NCI-H2029 treated with DMSO at 0.1 percent for 48 hours (cell line): Measurements from ENCODE around the gene KLHL12.
A peak's percentile ranks its signal among the peaks of the same experiment; 100 is the strongest.
"Not testable (repeated sequence)": the region's sequence is repeated elsewhere in the genome, so short reads cannot be mapped to it uniquely, and the experiment has no call there.

Experiments
- DNase-seq: peaks from one replicate; lab custom pipeline; 2025; lab: John Stamatoyannopoulos, UW

KLHL12 gene

DNA sequence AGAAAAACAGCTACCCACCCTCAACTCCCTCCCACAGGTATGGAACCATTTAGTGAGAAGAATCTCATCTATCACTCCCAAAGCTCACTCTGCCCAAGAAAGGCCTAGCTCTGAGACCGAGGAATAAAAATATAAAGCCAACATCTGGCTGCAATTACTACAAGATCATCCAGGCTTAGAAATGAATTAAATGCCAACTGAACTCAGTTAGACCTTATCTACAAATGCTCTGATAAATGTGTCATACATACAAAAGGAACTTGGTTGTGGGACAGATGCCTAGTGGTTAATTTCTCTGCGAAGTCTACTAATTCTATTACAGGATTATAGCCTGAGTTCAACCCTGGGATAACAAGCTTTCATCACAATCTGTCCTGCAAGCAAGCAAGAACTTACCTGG lies 24.4 kb upstream of the KLHL12 start:
- DNase-seq, result no peak

DNA sequence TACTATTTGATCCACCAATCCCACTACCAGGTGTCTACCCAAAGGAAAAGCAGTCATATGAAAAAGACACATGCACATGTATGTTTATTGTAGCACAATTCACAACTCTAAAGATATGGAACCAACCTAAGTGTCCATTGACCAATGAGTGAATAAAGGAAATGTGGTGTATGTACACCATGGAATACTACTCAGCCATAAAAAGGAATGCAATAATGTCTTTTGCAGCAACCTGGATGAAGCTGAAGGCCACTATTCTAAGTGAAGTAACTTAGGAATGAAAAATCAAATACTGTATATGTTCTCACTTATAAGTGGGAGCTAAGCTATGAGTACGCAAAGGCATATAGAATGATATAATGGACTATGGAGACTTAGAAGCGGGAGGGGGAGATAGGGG lies 18.4 kb upstream of the KLHL12 start:
- DNase-seq, result no peak

GRCh38 chr1:202944438-202944921 lies 17.4 kb upstream of the KLHL12 start:
- DNase-seq, result no peak

GRCh38 chr1:202942426-202942825 lies 15.4 kb upstream of the KLHL12 start:
- DNase-seq, result no peak

GRCh38 chr1:202941372-202941771 lies 14.3 kb upstream of the KLHL12 start:
- DNase-seq, result no peak

- DNase-seq, result no peak
Observed at GRCh38 chr1:202940561-202940960, 13.5 kb upstream of the KLHL12 start.

- no peak for DNase-seq
Observed at GRCh38 chr1:202938287-202938925, 11.4 kb upstream of the KLHL12 start.

DNA sequence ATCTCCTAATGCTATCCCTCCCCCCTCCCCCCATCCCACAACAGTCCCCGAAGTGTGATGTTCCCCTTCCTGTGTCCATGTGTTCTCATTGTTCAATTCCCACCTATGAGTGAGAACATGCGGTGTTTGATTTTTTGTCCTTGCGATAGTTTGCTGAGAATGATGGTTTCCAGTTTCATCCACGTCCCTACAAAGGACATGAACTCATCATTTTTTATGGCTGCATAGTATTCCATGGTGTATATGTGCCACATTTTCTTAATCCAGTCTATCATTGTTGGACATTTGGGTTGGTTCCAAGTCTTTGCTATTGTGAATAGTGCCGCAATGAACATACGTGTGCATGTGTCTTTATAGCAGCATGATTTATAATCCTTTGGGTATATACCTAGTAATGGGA lies 9.4 kb upstream of the KLHL12 start:
- DNase-seq, result not testable (repeated sequence)

DNA sequence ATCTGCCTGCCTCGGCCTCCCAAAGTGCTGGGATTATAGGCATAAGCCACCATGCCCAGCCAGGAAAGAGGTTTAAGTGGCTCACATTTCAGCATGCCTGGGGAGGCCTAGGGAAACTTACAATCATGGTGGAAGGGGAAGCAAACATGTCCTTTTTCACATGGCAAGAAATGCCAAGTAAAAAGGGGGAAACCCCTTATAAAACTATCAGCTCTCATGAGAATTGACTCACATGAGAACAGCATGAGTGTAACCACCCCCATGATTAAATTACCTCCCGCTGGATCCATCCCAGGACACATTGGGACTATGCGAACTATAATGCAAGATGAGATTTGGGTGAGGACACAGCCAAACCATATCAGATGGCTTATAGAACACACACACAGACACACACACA lies 8.8 kb upstream of the KLHL12 start:
- no peak for DNase-seq

DNA sequence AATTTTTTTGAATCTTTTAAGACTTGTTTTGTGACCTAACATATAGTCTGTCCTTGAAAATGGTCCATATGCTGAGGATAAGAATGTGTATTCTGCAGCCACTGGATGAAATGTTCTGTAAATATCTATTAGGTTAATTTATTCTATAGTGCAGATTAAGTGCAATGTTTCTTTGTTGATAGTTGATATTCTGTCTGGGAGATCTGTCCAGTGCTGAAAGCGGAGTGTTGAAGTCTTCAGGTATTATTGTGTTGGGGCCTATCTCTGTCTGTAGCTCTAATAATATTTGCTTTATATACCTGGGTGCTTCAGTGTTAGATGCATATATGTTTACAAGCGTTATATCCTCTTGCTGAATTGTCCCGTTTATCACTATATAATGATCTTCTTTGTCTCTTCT lies 7.7 kb upstream of the KLHL12 start:
- DNase-seq, result no peak

GRCh38 chr1:202932476-202932875 lies 5.4 kb upstream of the KLHL12 start:
- DNase-seq, result no peak

- DNase-seq, result no peak
Observed at GRCh38 chr1:202923533-202923932, 3.5 kb downstream of the KLHL12 start.

DNA sequence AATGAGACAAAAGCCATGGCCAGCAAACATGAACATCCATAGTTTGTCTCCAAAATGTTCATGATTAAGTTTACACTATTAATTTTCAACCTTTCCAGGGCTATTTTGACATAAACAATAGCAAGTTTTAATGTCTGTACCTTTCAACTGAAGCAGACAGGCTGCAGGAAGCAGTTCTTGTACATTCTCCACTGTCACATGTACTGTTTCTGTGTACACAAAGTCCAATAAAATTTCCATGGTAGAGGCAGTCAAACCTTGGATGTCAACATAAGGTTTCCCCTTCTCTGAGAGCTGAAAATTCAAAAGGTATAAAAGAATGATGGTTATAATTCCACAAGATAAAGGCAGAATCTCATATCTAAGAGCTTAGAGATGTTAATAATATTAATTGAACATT lies 7.4 kb downstream of the KLHL12 start:
- no peak for DNase-seq

DNA sequence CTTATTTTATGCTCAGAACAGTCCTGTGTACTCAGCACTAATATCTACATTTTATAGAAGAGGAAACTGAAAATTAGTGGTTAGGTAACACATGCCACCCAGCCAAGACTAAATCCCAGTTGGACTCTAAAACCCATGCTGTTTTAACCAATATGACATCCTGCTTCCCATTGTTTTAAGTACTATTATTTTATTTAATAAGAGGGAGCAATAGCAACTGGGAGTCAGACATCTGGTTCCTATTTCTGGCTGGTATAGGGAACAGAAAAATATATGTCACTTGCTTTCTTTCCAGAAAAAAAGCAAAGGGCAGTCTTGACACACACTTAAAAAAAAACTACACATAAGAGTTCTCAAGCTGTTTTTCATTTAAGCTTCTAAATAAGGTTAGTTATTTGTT lies 11.9 kb downstream of the KLHL12 start:
- no peak for DNase-seq

- DNase-seq, result not testable (repeated sequence)
Observed at GRCh38 chr1:202912476-202912875, 14.6 kb downstream of the KLHL12 start.

GRCh38 chr1:202909494-202909893 lies 17.5 kb downstream of the KLHL12 start:
- DNase-seq, result no peak

DNA sequence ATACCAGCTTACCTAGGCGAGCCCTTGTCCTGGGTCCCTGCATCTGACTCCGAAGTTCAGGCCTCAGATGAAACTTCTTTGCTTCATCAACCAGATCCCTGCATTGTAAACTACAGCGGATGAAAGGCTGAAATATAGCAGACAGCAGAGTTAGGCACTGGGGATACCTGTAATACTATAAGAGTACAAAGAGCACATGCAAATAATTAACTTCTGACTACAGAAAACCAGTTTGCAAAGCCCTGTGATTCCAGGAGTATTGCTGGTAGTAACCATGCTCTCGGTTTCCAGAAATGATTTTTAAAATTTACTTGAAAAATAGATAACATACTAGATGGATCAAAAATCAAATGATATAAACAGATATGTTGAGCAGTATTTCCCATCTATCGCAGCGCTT lies 18.0 kb downstream of the KLHL12 start:
- no peak for DNase-seq

- DNase-seq, result no peak
Observed at GRCh38 chr1:202905331-202905730, 21.7 kb downstream of the KLHL12 start.

- not testable (repeated sequence) for DNase-seq
Observed at GRCh38 chr1:202903808-202904207, 23.2 kb downstream of the KLHL12 start.

DNA sequence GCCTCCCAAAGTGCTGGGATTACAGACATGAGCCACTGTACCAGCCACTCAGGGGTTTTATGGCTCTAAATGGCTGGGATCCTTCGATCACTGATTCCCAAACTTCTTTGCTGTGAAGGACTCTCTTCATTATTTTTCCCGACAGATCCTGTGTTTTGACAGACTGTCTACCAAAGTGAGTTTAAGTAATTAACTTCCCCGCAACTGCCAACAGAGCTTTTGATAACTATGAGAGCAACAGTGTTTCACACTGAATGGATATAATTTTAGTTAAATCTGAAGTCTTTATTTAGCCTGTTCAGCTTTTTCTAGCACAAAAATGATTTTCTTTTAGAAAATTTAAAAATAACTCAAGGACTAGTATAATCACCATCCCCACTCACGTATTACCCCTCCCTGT lies 25.5 kb downstream of the KLHL12 start:
- DNase-seq, result no peak

GRCh38 chr1:202892501-202892900 lies 34.5 kb downstream of the KLHL12 start:
- no peak for DNase-seq

DNA sequence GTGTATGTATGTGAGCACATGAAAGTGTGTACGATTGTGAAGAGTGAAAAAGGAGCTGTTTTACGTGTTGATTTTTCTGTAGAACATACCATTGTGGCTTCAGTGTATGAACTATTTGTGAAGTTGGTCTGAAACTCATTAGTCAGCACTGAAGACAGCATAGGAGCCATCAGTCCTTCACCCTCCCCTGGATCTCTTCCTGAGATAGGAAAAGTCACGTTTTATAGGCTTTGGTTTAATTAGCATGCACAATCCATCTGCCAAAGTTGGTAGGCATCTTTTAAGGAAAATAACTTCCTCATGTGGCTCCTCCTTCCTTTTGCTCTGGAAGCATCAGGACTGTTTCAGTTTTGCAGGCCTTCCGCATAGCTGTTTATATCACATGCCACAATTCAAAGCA lies 36.6 kb downstream of the KLHL12 start:
- no peak for DNase-seq

DNA sequence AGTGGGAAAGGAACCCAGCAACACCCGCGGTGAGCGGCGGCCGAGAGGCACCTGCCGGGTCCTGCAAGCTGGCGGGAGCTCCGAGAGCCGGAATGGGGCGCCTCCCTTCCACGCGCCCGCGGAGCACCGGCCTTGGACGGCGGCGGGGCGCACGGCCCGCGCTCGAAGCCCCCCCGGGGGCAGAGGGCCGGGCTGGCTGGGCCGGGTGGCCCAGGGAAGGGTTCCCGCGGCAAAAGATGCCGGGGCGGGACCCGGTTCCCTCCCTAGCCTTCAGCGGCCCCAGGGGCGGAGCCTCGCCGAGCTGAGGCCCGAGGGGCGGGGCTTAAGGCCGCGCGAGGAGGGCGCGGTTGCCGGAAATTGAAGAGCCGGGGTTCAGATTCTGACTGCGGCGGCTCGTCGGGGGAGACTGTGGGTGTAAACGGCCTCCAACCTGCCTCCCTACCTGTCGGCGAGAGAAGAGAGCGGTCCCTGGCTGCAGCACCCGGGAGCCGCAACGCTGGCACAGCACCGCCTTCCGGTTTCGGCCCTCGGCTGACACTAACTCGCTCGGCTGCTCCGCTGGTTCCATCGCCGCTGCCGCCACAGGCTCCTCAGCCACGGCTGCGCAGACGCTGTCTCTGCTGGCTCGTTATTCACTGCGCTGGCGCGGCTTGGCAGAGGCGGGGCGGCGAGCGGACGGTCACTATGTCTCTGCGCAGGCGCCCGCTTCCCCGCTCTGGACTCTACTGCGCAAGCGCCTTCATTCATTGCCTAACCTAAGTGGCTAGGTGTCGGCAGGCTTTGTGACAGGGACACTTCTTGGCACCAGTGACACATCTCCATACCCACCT lies 38.3 kb downstream of the KLHL12 start, which contains the start of gene RABIF:
TSS of gene RABIF (minus strand) at position 619 of the 830 bp plus-strand sequence. CDS start at position 568, 51 bp downstream.
- peak; percentile 85 for DNase-seq

- DNase-seq, result no peak
Observed at GRCh38 chr1:202888221-202888530, 38.9 kb downstream of the KLHL12 start.
